Uterus (tissue), 2 donors: ENCODE results near the gene ELP1.

Source experiments
- POLR2A ChIP-seq, 2 donors: fragments of 450-650 bp; IDR thresholded peaks; one replicate each; pipeline ENCODE4 v1.6.1; 2016; ENCODE audit warnings: antibody characterized with exemption in 2 of 2, mild to moderate bottlenecking in 1 of 2, moderate library complexity in 1 of 2
- TF ChIP-seq, protein P1 (sequence below), 4 experiments: fragments of 200-600 bp in 2 of 4; fragments of 450-650 bp in 2 of 4; sonication (generic) in 2 of 4; IDR thresholded peaks; one replicate each; pipeline ENCODE4 v1.5.1; 2016 to 2019; ENCODE audit warnings: antibody characterized with exemption in 4 of 4, mild to moderate bottlenecking in 2 of 4, moderate library complexity in 1 of 4

GRCh38 chr9:108933231-108933717 is 650 bp downstream of the ELP1 start:
- TF ChIP-seq, protein P1, sequence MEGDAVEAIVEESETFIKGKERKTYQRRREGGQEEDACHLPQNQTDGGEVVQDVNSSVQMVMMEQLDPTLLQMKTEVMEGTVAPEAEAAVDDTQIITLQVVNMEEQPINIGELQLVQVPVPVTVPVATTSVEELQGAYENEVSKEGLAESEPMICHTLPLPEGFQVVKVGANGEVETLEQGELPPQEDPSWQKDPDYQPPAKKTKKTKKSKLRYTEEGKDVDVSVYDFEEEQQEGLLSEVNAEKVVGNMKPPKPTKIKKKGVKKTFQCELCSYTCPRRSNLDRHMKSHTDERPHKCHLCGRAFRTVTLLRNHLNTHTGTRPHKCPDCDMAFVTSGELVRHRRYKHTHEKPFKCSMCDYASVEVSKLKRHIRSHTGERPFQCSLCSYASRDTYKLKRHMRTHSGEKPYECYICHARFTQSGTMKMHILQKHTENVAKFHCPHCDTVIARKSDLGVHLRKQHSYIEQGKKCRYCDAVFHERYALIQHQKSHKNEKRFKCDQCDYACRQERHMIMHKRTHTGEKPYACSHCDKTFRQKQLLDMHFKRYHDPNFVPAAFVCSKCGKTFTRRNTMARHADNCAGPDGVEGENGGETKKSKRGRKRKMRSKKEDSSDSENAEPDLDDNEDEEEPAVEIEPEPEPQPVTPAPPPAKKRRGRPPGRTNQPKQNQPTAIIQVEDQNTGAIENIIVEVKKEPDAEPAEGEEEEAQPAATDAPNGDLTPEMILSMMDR (IDR thresholded peaks at IDR 0.05), result no peak
- TF ChIP-seq POLR2A (IDR thresholded peaks at IDR 0.05), result no peak
